HG02759 (cell line): Measurements from ENCODE around the gene KIAA1755.

Source experiments
- ATAC-seq: cut with Tn5 transposase; IDR thresholded peaks from one replicate; pipeline ENCODE4 v1.9.1; 2021; ENCODE audit warnings: mild to moderate bottlenecking, moderate library complexity; ENCODE audit not compliant: unreplicated experiment

Gene KIAA1755

GRCh38 chr20:38168791-38169589 is 91.5 kb downstream of the KIAA1755 start:
- ATAC-seq, result no peak

DNA sequence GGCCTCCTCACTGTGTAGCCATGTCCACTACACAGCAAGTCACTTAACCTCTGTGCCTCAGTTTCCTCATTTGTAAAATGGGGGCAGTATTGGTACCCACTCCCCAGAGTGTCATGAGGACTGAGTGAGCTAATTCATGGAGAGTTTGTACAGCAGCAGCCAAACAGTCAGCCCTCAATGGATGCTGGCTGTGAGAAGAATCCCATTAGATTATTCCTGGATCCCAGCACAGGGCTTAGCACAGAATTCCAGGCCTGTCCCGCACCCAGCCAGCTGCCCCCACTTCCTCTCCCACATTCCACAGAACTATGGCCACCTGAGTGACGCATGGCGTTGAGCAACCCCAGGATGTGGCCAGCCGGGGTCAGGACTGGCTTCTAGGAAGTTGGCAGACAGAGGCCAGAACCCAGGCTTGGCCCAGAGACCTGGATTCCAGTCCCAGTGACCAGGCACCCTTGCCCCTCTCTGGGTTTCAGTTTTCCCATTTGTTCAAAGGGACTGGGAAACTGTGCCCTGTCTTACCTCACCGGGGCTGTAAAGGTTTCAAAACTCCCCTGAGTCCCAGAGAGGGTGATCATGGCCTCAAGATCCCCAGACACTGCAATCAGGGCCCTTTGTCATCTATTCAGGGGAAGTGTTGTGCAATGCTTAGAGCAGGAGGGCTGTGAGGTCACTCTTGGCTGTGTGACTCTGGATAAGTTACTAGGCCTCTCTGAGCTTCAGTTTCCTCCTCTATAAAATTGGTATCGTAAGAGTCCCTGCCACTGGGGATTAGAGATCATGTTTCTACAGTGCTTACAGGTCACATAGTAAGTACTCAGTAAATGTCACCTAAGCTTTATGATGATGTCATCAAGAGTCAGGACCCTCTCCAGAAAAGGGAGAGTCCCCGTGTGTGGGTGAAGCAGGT is 92.4 kb downstream of the KIAA1755 start:
- ATAC-seq, result no peak

DNA sequence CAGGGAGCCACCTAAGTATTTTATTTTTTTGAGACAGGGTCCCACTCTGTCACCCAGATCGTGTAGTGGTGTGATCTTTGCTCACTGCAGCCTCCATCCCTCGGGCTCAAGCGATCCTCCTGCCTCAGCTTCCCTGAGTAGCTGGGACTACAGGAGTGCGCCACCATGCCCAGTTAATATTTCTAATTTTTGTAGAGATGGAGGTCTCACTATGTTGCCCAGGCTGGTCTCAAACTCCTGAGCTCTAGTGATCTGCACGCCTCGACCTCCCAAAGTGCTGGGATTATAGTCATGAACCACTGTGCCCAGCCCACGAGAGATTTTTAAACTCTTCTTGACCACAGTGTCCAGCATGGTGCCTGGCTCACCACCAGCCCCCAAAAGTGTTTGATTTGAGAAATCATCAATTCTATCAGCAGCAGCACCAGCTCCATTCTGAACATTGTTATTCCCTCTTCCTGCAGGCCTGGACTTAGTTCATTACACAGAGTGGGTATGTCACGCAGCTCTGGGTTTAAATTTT is 93.1 kb downstream of the KIAA1755 start:
- ATAC-seq, result no peak

GRCh38 chr20:38166703-38167233 is 93.8 kb downstream of the KIAA1755 start:
- ATAC-seq, result no peak

DNA sequence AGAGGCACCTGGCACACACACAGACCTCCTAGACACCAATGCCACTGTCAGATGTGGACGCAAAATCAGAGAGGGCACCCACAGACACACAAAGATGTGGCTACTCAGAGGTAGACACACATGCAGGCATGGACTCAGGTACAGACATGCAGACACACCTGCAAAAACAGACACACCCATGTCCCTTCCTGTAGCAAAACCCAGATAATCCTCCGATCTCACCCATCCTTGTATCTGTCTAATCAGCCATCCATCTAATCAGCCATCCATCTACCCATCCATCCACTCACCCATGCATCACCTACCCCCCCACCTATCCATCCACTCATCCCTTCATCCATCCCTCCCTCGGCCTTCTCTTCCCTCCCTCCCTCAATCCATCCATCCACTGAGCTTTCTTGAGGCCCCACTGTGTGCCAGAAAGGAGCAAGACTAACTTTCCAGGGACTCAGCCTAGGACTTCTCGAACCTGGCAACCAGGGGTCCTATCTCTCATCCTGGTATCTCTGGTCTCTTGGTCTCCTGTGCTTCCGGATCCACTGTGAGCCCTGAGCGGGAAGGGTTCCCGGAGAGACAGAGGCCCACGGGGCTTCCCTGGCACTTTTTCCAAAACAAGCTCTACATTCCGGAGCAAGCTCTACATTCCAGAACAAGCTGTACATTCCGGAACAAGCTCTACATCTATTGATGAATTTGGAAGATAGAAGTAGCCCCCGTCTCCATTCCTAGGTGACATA is 94.4 kb downstream of the KIAA1755 start:
- ATAC-seq, result no peak

DNA sequence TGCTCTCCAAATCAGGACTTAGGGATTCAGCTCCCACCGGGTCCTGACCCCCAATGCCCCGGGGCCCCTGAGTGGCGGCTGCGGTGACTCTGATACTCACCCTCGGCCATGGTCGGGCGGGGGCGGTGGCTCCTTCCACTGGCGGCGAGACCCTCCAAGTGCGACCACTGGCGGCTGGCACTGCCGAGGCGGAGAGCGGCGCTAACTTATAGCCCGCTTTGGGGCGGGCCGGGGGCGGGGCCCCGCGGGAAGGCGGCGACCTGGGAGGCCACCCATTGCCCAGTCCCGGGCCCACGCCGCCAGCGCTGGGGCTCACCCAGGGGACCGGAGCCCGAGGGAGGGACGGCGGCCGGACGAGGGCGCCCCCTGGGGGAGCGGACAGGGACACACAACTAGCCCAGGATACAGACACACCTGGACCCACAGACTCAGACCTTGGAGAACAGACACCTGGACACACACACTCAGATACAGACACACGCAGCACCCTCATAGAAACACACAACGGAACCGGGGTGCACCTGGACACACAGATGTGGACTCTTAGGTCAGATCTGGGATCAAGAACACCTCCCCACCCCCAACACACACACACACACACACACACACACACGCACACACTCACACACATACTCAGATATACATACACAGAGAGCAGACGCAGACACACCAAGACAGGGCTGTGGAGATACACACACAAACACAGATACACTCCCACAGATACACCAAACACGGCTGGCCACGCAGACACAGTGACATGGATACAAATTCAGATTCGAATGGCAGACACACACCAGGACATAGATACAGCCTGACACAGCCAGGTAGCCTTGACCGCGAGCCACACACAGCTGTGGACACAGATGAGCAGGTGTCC is 95.2 kb downstream of the KIAA1755 start, which contains the start of gene TGM2:
Gene TGM2, minus strand, starts transcription at position 182 of the 877 bp plus-strand sequence. Its CDS starts 72 bp downstream, at position 110.
- ATAC-seq, result peak; percentile 90

- no peak for ATAC-seq
Observed at GRCh38 chr20:38164624-38165088, 95.9 kb downstream of the KIAA1755 start.

GRCh38 chr20:38164069-38164468 is 96.5 kb downstream of the KIAA1755 start:
- no peak for ATAC-seq

DNA sequence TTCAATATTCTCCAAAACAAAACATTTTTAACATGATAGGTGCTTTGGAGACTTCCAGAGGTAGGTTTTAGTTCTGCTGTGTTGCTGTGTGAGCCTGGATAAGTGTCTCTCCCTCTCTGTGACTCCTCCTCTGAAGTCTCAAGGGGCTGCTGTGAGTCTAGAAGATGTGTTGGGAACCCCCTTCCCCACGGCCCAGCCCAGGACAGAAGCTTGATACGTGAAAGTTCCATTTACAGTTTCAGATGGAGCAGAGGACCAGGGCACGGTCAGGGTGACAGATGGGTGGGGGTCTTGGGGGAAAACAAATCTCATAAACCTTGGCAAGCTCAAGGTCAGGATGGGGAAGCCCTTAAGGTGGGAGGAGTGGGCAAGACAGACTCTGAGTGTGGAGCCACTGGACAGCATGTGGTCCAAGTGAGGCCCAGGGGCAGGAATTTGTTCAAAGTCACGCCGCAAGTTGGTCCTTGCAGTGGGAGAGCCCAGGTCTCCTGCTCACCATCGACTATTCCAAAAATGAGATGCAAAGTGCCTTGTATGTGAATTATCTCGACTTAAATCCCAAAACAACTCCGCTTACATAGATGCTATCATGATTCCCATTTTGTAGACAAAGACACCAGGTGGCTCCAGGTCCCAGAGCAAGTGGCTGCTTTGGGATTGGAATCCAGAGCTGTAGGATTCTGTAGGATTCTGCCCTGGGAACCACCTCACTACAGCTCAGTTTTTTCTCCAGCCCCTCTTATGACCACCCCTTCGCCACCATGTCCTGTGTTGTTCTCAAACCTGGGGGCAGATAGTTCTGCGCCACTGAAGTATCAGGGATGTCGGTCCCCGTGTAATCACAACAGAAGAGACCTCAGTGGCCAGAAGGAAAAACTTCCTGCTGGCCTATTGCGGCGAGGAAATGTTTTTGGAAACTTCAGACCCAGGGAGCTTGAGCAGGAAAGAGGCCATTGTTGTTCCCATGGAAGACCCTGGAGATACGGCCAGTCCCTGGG is 97.4 kb downstream of the KIAA1755 start:
- ATAC-seq, result no peak

DNA sequence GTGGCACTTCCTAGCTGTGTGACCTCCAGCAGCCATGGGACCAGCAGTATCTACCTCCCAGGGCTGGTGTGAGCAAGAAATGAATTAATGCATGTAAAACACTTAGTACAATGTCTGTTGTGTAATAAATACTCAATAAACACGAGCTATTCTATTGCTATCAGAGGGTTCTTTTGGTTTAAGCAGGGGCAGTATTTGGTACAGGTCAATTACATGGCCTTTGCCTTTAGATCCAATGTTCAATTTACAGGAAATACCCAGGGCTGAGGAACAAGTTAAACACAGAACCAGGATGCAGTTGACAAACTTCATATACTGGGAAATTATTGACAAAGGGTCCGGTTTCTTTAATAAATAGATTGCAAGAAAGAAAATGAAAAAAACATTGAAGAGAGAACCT is 98.4 kb downstream of the KIAA1755 start:
- ATAC-seq, result no peak

- no peak for ATAC-seq
Observed at GRCh38 chr20:38161412-38161774, 99.1 kb downstream of the KIAA1755 start.
